Pancreas (tissue), 10 donors: ENCODE measurements around the gene EDDM3A. TPM values are rescaled to one million over a fixed set of nuclear protein-coding genes. Genes with fewer than 3 reads are reported as not detected.

Source experiments
- ATAC-seq, 4 donors: fragments of 200-7000 bp; cut with Tn5 transposase; one replicate each; pipeline versions ENCODE4 v1.8.0 to v1.9.1; 2020; ENCODE audit warnings: mild to moderate bottlenecking in 4 of 4, moderate library complexity in 4 of 4
- DNase-seq, 6 donors: peaks; one replicate each; pipeline ENCODE4 v3.0.0-alpha.2; 2020
- FAIRE-seq: peaks from 2 replicates; lab custom pipeline; 2012; peaks lifted over from hg19 to GRCh38; lab: Jason Lieb, UNC
- H3K27ac ChIP-seq, 4 donors: fragments of 200-600 bp; sonication (generic); 1 replicate in 3 of 4; 2 replicates in 1 of 4; pipeline versions ENCODE4 v1.5.0 to v1.8.0; 2020
- H3K27me3 ChIP-seq, 4 donors: fragments of 200-600 bp; one replicate each; pipeline ENCODE4 v1.8.0; 2021
- H3K36me3 ChIP-seq, 3 donors: fragments of 200-600 bp; sonication (generic) in 1 of 3; one replicate each; pipeline versions ENCODE4 v1.5.0 to v1.8.0; 2020 to 2021
- H3K4me1 ChIP-seq, 3 donors: fragments of 200-600 bp; one replicate each; pipeline ENCODE4 v1.8.0; 2021
- H3K4me3 ChIP-seq, 4 donors: fragments of 200-600 bp; sonication (generic) in 2 of 4; one replicate each; pipeline versions ENCODE4 v1.5.0 to v1.8.0; 2020 to 2021
- H3K9me3 ChIP-seq, 4 donors: fragments of 200-600 bp; one replicate each; pipeline ENCODE4 v1.8.0; 2021
- WGBS, 2 donors: extraction: QIAGEN DNeasy Blood & Tissue Kit; methylation state at CpG; one replicate each; pipeline ENCODE4 v1.1.7; 2013; 5-methylcytosine and 5-hydroxymethylcytosine counted together
- intact Hi-C, 3 donors: fragments of 100-400 bp; cut with DNase I; formaldehyde crosslinking; loops; one replicate each; pipeline versions ENCODE4 v1.11.1 to v1.14.2; 2022
- polyA plus RNA-seq, 2 donors: library from polyadenylated mRNA; stranded (reverse); fragments of 200-250 nt; gene quantifications; one replicate each; pipeline ENCODE4 v1.2.3, GENCODE V29; 2013
- total RNA-seq, 6 donors: library from RNA; stranded (reverse); fragmentation: NEBNext Ultra II Directional in 4 of 6; extraction: Animal tissue kit (Norgen Biotek cat#: 25700) in 4 of 6; gene quantifications; one replicate each; pipeline versions ENCODE4 v1.2.1 to v1.2.4, GENCODE V29; 2021 to 2023
- TF ChIP-seq, protein P1 (sequence below), 4 donors: fragments of 200-600 bp; sonication (generic) in 3 of 4; IDR thresholded peaks; one replicate each; pipeline versions ENCODE4 v1.5.0 to v1.8.0; 2021; ENCODE audit warnings: antibody characterized with exemption in 4 of 4
- donor health status: healthy with polysubstance abuse.
- donor health status: DM: no; HTN: no; CAD: no; lungs with moderate emphysema.
- donor health status: DM: no; HTN: no; CAD: no.
- donor health status: control.
- donor health status: control.
- donor health status: Bipolar disorder and iron deficiency.
- donor health status: DM: yes; HTN: yes; CAD: no.
- donor health status: DM: no; HTN: no; CAD: no.
- donor health status: DM: no; HTN: no; CAD: no.
- donor health status: DM: yes; HTN: yes; CAD: no.

EDDM3A gene
- total and polyA plus RNA-seq, 8 donors, result not detected

DNA sequence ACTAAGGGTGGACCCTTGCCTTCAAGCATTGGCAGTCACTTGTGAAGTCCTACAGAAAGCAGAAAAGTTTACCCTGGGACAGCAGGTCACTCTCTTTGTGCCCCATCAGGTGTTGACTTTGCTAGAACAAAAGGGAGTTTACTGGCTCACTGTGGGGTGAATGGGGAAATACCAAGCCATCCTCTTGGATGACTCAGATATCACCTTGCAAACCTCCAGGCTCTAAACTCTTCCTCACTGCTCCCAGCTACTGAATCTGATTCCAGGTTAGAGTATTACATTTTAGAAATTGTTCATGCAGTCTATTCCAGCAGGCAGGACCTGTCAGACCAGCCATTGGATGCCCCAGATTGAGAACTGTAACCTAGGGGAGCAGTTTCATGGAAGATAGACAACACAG is 15.3 kb downstream of the EDDM3A start:
- Histone ChIP-seq H3K27ac (no peak overlapping the region), H3K9me3 (no peaks in the 10 kb centered on the region), H3K4me3 (no peak overlapping the region), H3K4me1 (no peaks in the 10 kb centered on the region), H3K36me3 (no peaks in the 10 kb centered on the region), H3K27me3 (no peaks in the 10 kb centered on the region)
- no peak for DNase-seq
- no peak for ATAC-seq
- no peak for FAIRE-seq
- intact Hi-C loops, result no loop called here
- TF ChIP-seq, protein P1, sequence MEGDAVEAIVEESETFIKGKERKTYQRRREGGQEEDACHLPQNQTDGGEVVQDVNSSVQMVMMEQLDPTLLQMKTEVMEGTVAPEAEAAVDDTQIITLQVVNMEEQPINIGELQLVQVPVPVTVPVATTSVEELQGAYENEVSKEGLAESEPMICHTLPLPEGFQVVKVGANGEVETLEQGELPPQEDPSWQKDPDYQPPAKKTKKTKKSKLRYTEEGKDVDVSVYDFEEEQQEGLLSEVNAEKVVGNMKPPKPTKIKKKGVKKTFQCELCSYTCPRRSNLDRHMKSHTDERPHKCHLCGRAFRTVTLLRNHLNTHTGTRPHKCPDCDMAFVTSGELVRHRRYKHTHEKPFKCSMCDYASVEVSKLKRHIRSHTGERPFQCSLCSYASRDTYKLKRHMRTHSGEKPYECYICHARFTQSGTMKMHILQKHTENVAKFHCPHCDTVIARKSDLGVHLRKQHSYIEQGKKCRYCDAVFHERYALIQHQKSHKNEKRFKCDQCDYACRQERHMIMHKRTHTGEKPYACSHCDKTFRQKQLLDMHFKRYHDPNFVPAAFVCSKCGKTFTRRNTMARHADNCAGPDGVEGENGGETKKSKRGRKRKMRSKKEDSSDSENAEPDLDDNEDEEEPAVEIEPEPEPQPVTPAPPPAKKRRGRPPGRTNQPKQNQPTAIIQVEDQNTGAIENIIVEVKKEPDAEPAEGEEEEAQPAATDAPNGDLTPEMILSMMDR (IDR thresholded peaks at IDR 0.05), result no peak

DNA sequence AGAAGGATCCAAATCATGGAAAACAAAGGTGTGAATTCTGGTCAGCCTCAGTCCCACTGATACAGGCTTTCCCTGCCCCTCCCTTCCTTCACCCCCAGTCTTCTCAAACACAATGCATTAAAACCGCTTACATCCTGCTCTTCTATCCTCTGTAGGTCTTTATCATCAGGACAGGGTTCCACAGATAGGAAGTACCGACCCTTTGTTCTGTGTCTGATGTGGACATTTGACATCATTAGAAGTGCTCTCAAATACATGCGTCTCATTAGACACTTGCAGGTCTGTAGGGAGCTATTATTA is 22.9 kb downstream of the EDDM3A start:
- intact Hi-C loops, result no loop called here

GRCh38 chr14:20769421-20769820 is 23.7 kb downstream of the EDDM3A start:
- FAIRE-seq (no peak), ATAC-seq (no peak), DNase-seq (no peak)
- H3K27me3 ChIP-seq, result no peaks in the 10 kb centered on the region
- H3K4me1 ChIP-seq, result peaks cover 0 to under 1% (median 0%) of the 10 kb centered on the region in 3 donors
- H3K36me3 ChIP-seq, result no peaks in the 10 kb centered on the region
- H3K9me3 ChIP-seq, result no peaks in the 10 kb centered on the region
- TF ChIP-seq, protein P1 (IDR thresholded peaks at IDR 0.05), result no peak
- intact Hi-C loops, result no loop called here
- no peak overlapping the region for H3K4me3 ChIP-seq
- 80 to 83% methylated on average over 3 of the region's 3 CpGs for WGBS, 2 donors
- H3K27ac ChIP-seq, result no peak overlapping the region

More for the DNA sequence above, 22.9 kb downstream of the EDDM3A start:
- Histone ChIP-seq H3K4me3 (no peak overlapping the region), H3K4me1 (no peaks in the 10 kb centered on the region), H3K27ac (no peak overlapping the region), H3K9me3 (no peaks in the 10 kb centered on the region), H3K27me3 (no peaks in the 10 kb centered on the region), H3K36me3 (no peaks in the 10 kb centered on the region)
- WGBS, 2 donors, result 81 to 92% methylated on average over 3 of the region's 3 CpGs
- no peak for DNase-seq
- no peak for ATAC-seq
- no peak for FAIRE-seq
- TF ChIP-seq, protein P1 (IDR thresholded peaks at IDR 0.05), result no peak

GRCh38 chr14:20772650-20773049 is 27.0 kb downstream of the EDDM3A start:
- H3K36me3 ChIP-seq, result no peaks in the 10 kb centered on the region
- WGBS, 2 donors, result 75% methylated on average over 3 of the region's 3 CpGs
- no peaks in the 10 kb centered on the region for H3K27me3 ChIP-seq
- H3K9me3 ChIP-seq, result no peaks in the 10 kb centered on the region
- H3K4me3 ChIP-seq, result no peak overlapping the region
- ATAC-seq, result no peak
- H3K4me1 ChIP-seq, result peaks cover 0 to 5% (median 0%) of the 10 kb centered on the region in 3 donors
- intact Hi-C loops, result no loop called here
- FAIRE-seq, result no peak
- TF ChIP-seq, protein P1 (IDR thresholded peaks at IDR 0.05), result no peak
- no peak overlapping the region for H3K27ac ChIP-seq
- DNase-seq, result no peak

DNA sequence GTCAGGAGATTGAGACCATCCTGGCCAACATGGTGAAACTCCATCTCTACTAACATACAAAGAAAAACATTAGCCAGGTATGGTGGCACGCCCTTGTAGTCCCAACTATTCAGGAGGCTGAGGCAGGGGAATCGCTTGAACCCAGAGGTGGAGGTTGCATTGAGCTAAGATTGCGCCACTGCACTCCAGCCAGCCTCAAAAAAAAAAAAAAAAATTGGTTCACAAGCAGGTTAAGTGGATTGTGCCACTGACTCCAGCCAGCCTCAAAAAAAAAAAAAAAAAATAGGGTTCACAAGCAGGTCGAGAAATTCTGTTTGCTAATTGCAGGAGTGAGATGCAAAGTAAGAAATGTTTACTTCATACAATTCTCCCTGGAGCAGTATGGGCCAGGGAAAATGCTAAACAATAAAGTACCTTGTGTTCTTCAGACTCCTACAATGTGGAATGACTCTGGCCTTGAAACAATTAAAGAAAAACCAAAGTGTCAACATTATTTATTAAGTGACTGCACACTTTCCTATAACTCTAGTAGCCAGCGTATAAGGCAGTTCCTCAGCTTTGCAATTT is 28.7 kb downstream of the EDDM3A start:
- peaks cover 0 to 5% (median 0%) of the 10 kb centered on the region in 3 donors for H3K4me1 ChIP-seq
- intact Hi-C loops, result no loop called here
- WGBS, 2 donors, result 58 to 60% methylated on average over 5 of the region's 5 CpGs
- no peaks in the 10 kb centered on the region for H3K36me3 ChIP-seq
- H3K27me3 ChIP-seq, result no peaks in the 10 kb centered on the region
- DNase-seq (no peak), ATAC-seq (peak in 1 of 4 donors; percentile 73), FAIRE-seq (no peak)
- no peaks in the 10 kb centered on the region for H3K9me3 ChIP-seq
- TF ChIP-seq, protein P1 (IDR thresholded peaks at IDR 0.05), result no peak
- H3K27ac ChIP-seq, result no peak overlapping the region
- H3K4me3 ChIP-seq, result no peak overlapping the region
